ENCODE results near the gene OR8B8.
"Not testable (repeated sequence)": the region's sequence is repeated elsewhere in the genome, so short reads cannot be mapped to it uniquely, and the experiment has no call there.

The OR8B8 gene

GRCh38 chr11:124445646-124446150 is at the start of gene OR8B8:
TSS of gene OR8B8 (minus strand) at chr11:124445696. CDS start at chr11:124441085, 4,611 bp downstream.
- no peak for DNase-seq

GRCh38 chr11:124493016-124493655 is 47.6 kb upstream of the OR8B8 start:
- no peak for DNase-seq

- no peak for DNase-seq
These were observed 37.9 kb upstream of the OR8B8 start for GRCh38 chr11:124483422-124483821.

GRCh38 chr11:124482362-124483147 is 37.1 kb upstream of the OR8B8 start:
- DNase-seq = no peak

- no peak for DNase-seq
These were observed 36.1 kb upstream of the OR8B8 start for GRCh38 chr11:124481365-124482323.

- no peak for DNase-seq
These were observed 34.1 kb upstream of the OR8B8 start for GRCh38 chr11:124479561-124479960.

- no peak for DNase-seq
These were observed 29.8 kb upstream of the OR8B8 start for GRCh38 chr11:124475265-124475664.

GRCh38 chr11:124474779-124475178 is 29.3 kb upstream of the OR8B8 start:
- no peak for DNase-seq

GRCh38 chr11:124474079-124474478 is 28.6 kb upstream of the OR8B8 start:
- DNase-seq = no peak

GRCh38 chr11:124473476-124473875 is 28.0 kb upstream of the OR8B8 start:
- DNase-seq = no peak

- no peak for DNase-seq
These were observed 25.2 kb upstream of the OR8B8 start for GRCh38 chr11:124470561-124471227.

GRCh38 chr11:124467381-124467927 is 22.0 kb upstream of the OR8B8 start:
- no peak for DNase-seq

GRCh38 chr11:124465368-124465767 is 19.9 kb upstream of the OR8B8 start:
- DNase-seq = no peak

GRCh38 chr11:124463990-124464389 is 18.5 kb upstream of the OR8B8 start:
- DNase-seq = no peak

- no peak for DNase-seq
These were observed 17.8 kb upstream of the OR8B8 start for GRCh38 chr11:124463324-124463723.

- no peak for DNase-seq
These were observed 15.0 kb upstream of the OR8B8 start for GRCh38 chr11:124460459-124460858.

- not testable (repeated sequence) for DNase-seq
These were observed 13.9 kb upstream of the OR8B8 start for GRCh38 chr11:124459379-124459778.

GRCh38 chr11:124454552-124454951 is 9.1 kb upstream of the OR8B8 start:
- no peak for DNase-seq

- no peak for DNase-seq
These were observed 1.4 kb upstream of the OR8B8 start for GRCh38 chr11:124446916-124447315.

- no peak for DNase-seq
These were observed 2.6 kb downstream of the OR8B8 start for GRCh38 chr11:124442847-124443246.

GRCh38 chr11:124442442-124442841 is 3.1 kb downstream of the OR8B8 start:
- no peak for DNase-seq

- no peak for DNase-seq
These were observed 4.0 kb downstream of the OR8B8 start for GRCh38 chr11:124441519-124441918.

Data from activated CD4-positive, alpha-beta T cell treated with anti-CD3 and anti-CD28 coated beads, Interleukin-2, amount 50 U/mL, for 4 hours (primary cell).